ENCODE measurements around the gene SCG3.

Gene SCG3

DNA sequence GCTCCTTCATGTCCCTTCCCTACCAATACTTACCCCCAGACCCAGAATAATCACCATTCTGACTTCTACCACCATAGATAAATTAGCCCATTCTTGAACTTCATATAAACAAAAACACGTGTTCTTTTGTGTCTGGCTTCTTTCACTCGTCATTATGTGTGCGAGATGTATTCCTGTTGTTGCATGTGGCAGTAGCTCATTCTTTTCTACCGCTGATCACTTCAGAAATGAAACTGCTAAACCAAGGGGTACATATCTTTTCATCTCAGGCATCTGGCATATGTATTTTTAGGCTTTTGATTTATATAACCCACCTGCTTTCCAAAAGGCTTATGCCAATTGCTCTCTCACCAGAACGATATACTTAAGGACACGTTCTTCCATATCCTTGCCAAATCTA, 13.8 kb upstream of the SCG3 start:
- in situ Hi-C loops (cut with MboI; ENCODE audit: low sequenced_read_pairs) = no loop called here
- DNase-seq (ENCODE audit: low spot score in 2 of 2) = no peak
- peaks cover 12% of the 10 kb centered on the region; the same call in 1 of the 2 replicates for H3K27me3 ChIP-seq (ENCODE audit: low read depth)
- no peaks in the 10 kb centered on the region for H3K4me1 ChIP-seq
- H3K36me3 ChIP-seq (replicated peaks) = no peaks in the 10 kb centered on the region
- H3K4me3 ChIP-seq = no peak overlapping the region
- no peaks in the 10 kb centered on the region for H3K9me3 ChIP-seq

DNA sequence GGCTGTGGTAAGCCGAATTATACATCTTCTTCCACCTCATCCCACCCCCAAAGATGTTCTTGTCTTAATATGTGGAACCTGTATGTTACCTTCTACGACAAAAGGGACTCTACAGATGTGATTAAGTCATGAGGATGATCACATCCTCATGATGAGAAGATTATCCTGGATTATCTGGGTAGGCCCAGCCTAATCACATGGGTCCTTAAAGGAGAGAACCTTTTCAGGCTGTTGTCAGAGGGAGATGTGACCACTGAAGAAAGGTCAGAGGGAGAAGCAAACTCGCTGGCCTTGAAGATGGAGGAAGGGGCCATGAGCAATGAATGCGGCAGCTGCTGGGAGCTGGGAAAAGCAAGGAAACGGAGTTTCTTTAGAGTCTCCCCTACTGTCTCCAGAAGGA, 12.9 kb upstream of the SCG3 start:
- Histone ChIP-seq H3K9me3 (no peaks in the 10 kb centered on the region), H3K4me1 (no peaks in the 10 kb centered on the region), H3K36me3 (replicated peaks) (no peaks in the 10 kb centered on the region), H3K27me3 (ENCODE audit: low read depth) (peaks cover 12% of the 10 kb centered on the region; the same call in 1 of the 2 replicates), H3K4me3 (no peak overlapping the region)
- in situ Hi-C loops (cut with MboI; ENCODE audit: low sequenced_read_pairs) = no loop called here
- no peak for DNase-seq (ENCODE audit: low spot score in 2 of 2)

DNA sequence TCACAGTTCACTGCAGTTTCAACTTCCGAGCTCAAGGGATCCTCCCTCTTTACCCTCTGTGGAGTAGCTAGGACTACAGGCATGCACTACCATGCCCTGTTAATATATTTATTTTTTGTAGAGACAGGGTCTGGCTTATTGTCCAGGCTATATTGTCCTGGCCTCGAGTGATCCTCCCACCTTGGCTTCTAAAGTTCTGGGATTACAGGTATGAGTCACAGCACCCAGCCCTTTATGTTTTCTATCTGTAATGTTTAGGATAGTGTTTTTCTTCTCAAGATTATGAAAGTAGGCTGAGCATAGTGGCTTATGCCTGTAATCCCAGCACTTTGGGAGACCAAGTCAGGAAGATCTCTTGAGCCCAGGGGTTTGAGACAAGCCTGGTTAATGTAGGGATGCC, 11.9 kb upstream of the SCG3 start:
- DNase-seq (ENCODE audit: low spot score in 2 of 2) = no peak
- Histone ChIP-seq H3K27me3 (ENCODE audit: low read depth) (peaks cover 12% of the 10 kb centered on the region; the same call in 1 of the 2 replicates), H3K36me3 (replicated peaks) (no peaks in the 10 kb centered on the region), H3K9me3 (no peaks in the 10 kb centered on the region), H3K4me1 (no peaks in the 10 kb centered on the region), H3K4me3 (no peak overlapping the region)
- in situ Hi-C loops (cut with MboI; ENCODE audit: low sequenced_read_pairs) = no loop called here

DNA sequence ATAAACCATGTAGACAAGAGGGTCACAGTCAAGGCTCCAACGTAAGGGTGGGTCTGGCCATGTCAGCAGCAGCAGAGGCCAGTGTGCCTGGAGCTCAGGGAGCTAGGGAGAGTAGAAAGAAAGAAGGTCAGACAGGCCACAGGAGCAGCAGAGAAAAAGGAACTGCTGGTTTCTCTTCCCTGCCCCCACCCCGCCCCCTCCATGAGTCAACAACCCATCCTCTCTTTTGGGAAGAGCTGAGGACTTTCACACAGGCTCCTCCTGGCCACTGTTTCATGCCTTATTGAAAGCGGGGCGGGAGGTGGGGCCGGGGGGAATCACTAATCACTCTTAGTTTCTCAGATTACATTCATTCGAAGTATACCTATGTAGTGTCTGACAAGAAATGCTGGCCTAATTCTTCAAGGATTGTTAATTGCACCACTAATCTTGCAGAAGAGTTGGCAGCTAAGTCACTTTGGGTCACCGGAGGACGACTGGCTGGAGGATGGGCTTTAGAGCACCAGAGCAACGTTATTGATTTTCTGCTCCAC, 9.1 kb upstream of the SCG3 start:
- no peak for DNase-seq (ENCODE audit: low spot score in 2 of 2)
- H3K4me1 ChIP-seq = no peaks in the 10 kb centered on the region
- H3K27me3 ChIP-seq (ENCODE audit: low read depth) = peaks cover 3% of the 10 kb centered on the region; the same call in 1 of the 2 replicates
- no peak overlapping the region for H3K4me3 ChIP-seq
- no peaks in the 10 kb centered on the region for H3K36me3 ChIP-seq (replicated peaks)
- in situ Hi-C loops (cut with MboI; ENCODE audit: low sequenced_read_pairs) = no loop called here
- no peaks in the 10 kb centered on the region for H3K9me3 ChIP-seq

DNA sequence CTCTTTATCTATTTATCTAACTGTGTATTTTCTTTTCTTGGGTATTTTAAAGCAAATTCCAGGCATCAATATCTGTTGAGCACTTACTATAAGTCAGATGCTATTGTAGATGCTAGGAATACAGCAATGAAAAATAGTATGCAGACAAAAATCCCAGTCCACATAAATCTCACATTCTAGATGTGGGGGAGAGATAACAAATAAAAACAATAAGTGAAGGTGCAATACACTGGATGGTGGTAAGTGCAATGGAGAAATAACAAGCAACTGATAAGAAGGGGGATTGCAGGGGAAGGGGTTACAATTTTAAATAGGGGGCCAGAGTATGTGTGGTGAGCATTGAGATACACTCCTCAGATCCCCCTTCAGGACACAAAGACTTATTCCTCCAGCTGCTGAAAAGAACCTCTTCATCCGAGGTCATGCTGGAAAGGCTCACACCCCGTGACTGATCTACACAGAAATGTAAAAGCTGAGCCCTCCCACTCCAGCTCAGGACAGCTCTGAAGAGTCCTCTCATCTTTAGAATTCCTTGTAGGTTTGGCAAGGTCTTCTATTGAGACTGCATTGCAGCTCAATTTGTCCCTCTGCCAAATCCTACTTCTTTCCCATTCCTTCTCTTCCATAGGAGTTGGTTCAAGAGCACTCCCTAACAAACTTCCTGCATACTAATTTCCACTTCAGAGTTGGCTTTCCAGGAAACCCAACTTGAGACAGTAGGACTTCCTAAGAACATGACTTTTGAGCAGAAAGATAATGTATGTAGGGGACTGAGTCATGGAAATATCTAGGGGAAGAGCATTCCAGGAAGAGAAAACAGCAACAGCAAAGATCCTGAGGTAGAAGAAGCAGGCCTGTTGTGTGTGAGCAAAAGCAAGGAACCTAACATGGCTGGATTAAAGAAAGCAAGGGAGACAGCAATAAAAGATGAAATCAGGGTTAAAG, 8.1 kb upstream of the SCG3 start:
- no peaks in the 10 kb centered on the region for H3K36me3 ChIP-seq (replicated peaks)
- no peak overlapping the region for H3K4me3 ChIP-seq
- no peaks in the 10 kb centered on the region for H3K9me3 ChIP-seq
- no peaks in the 10 kb centered on the region for H3K27me3 ChIP-seq (ENCODE audit: low read depth)
- no peak for DNase-seq (ENCODE audit: low spot score in 2 of 2)
- H3K4me1 ChIP-seq = no peaks in the 10 kb centered on the region
- in situ Hi-C loops (cut with MboI; ENCODE audit: low sequenced_read_pairs) = no loop called here

DNA sequence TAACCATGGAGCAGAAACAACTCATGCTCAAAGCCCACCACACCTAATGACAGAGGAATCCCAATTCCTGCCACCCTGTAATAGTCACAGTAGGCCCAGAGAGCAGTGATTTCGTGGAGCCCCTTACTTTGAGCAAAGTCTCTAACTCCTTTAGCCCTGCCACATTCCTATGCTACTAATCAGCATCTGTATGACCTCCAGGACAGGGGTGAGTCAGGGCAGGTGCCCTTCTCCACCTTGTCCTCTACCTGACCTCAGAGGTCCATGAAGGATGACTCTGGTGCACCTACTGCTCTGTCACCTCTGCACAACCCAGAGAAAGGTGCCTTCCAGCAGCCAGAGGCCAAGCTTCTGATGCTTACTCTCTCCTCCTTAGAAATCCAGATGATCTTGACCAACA, 6.1 kb upstream of the SCG3 start:
- no peaks in the 10 kb centered on the region for H3K27me3 ChIP-seq (ENCODE audit: low read depth)

DNA sequence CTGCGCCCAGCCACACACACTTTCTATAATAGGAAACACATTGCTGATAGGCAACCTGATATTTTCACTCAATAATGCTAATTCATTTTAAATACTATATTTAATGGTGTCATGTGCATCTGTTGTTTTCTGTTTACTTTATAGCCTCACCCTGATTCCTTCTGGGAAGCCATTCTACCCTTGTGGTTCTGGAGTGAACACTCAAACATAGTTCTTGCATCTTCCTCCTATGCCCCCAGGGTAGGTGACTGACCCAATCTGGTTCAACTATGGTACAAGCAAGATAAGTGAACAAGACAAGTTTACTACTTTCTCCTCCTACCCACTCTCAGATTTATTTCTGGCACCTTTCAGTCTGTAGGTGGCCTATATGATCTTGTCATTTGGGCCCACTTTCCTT, 4.3 kb upstream of the SCG3 start:
- H3K4me1 ChIP-seq = no peaks in the 10 kb centered on the region; the same call in 1 of the 2 replicates
- H3K27me3 ChIP-seq (ENCODE audit: low read depth) = peaks cover 6% of the 10 kb centered on the region; the same call in 1 of the 2 replicates
- in situ Hi-C loops (cut with MboI; ENCODE audit: low sequenced_read_pairs) = no loop called here
- H3K4me3 ChIP-seq = no peak overlapping the region
- no peaks in the 10 kb centered on the region for H3K36me3 ChIP-seq (replicated peaks)
- H3K9me3 ChIP-seq = no peaks in the 10 kb centered on the region
- no peak for DNase-seq (ENCODE audit: low spot score in 2 of 2)

More for the DNA sequence above, 6.1 kb upstream of the SCG3 start:
- Histone ChIP-seq H3K4me3 (no peak overlapping the region), H3K4me1 (no peaks in the 10 kb centered on the region), H3K9me3 (no peaks in the 10 kb centered on the region), H3K36me3 (replicated peaks) (no peaks in the 10 kb centered on the region)
- no peak for DNase-seq (ENCODE audit: low spot score in 2 of 2)
- in situ Hi-C loops (cut with MboI; ENCODE audit: low sequenced_read_pairs) = no loop called here

DNA sequence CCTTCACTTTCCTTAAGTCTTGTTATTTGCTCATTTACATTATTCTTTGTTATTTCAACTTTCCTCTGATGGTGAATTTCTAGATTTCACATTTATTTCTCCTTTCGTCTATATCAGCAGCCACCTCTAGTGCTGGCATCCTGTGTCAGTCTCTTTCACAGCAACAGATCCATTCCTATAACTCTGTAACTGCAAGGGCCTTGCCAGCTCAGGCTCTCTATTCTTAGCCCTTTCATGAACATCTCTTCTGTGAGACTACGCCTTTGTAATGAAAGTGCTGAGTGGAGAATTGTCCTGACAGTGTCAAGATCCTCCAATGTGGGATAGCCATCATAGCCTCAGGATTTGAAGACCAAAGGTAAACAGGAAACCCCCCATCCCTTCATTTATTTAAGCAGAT, 3.9 kb upstream of the SCG3 start:
- no peak for DNase-seq (ENCODE audit: low spot score in 2 of 2)
- no peaks in the 10 kb centered on the region for H3K9me3 ChIP-seq
- peaks cover 8% of the 10 kb centered on the region; the same call in 1 of the 2 replicates for H3K27me3 ChIP-seq (ENCODE audit: low read depth)
- H3K4me1 ChIP-seq = no peaks in the 10 kb centered on the region; the same call in 1 of the 2 replicates
- in situ Hi-C loops (cut with MboI; ENCODE audit: low sequenced_read_pairs) = no loop called here
- no peak overlapping the region for H3K4me3 ChIP-seq
- H3K36me3 ChIP-seq (replicated peaks) = no peaks in the 10 kb centered on the region

DNA sequence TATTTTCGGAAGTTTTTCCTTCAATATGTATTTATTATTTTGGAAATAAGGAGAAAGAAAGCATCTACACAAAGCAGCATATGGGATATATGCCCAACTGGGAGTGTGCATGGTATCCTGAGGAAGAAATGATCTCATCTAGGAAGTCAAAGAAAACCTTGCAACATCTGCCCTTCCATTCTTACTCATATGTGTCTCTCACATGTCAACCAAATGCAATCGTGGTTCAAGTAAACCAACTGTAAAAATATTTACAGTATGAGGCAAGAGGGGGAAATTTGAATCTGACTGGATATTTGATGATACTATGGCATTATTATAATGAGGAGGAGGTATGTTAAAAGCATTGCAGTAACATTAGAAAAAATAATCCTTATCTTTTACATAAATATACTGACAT, 3.2 kb upstream of the SCG3 start:
- Histone ChIP-seq H3K4me1 (no peaks in the 10 kb centered on the region; the same call in 1 of the 2 replicates), H3K4me3 (no peak overlapping the region), H3K9me3 (no peaks in the 10 kb centered on the region), H3K36me3 (replicated peaks) (no peaks in the 10 kb centered on the region), H3K27me3 (ENCODE audit: low read depth) (peaks cover 8% of the 10 kb centered on the region; the same call in 1 of the 2 replicates)
- in situ Hi-C loops (cut with MboI; ENCODE audit: low sequenced_read_pairs) = no loop called here
- DNase-seq (ENCODE audit: low spot score in 2 of 2) = no peak

DNA sequence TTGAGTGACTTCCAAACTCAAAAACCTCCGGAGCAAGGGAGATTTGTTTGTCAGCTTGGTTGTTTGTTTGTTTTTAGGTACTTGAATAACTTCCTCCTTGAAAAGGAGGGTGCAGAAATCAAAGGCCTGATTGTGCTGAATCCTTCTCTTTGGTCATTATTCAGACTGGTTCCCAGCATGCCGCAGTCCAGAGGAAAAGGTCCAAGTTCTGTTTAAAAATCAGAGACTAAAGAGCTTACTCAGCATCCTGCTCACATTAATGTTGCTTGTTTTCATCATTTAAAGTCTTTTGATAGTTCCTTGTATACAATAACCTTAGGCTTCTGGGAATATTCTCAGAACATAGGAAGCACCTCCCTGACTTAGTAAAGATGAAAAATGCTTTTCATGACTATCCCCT, 982 bp upstream of the SCG3 start:
- Histone ChIP-seq H3K9me3 (no peaks in the 10 kb centered on the region), H3K27me3 (ENCODE audit: low read depth) (peaks cover 16% of the 10 kb centered on the region), H3K4me1 (no peaks in the 10 kb centered on the region; the same call in 1 of the 2 replicates), H3K36me3 (replicated peaks) (no peaks in the 10 kb centered on the region), H3K4me3 (no peak overlapping the region)
- no peak for DNase-seq (ENCODE audit: low spot score in 2 of 2)
- in situ Hi-C loops (cut with MboI; ENCODE audit: low sequenced_read_pairs) = no loop called here

DNA sequence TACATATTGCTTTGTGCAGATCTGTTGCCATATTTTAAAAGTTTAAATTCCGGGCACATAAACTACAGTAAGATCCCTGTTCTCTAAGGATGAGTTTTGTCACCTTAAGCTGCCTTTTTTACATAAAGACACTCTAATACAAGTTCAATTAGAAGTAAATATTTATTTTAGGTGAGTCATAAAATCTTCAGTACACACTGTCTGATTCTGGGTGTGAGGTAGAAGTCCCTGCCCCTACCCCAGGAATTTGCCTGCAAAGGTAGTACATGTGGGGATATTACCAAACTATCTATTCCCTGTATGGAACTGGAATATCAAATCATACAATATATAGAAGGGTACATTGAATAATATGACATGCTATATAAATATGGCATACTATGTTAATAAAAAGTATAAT, 6.3 kb downstream of the SCG3 start:
- Histone ChIP-seq H3K36me3 (replicated peaks) (no peaks in the 10 kb centered on the region), H3K4me1 (no peaks in the 10 kb centered on the region), H3K9me3 (no peaks in the 10 kb centered on the region), H3K4me3 (no peak overlapping the region), H3K27me3 (ENCODE audit: low read depth) (peaks cover 21% of the 10 kb centered on the region)
- no peak for DNase-seq (ENCODE audit: low spot score in 2 of 2)
- in situ Hi-C loops (cut with MboI; ENCODE audit: low sequenced_read_pairs) = no loop called here

DNA sequence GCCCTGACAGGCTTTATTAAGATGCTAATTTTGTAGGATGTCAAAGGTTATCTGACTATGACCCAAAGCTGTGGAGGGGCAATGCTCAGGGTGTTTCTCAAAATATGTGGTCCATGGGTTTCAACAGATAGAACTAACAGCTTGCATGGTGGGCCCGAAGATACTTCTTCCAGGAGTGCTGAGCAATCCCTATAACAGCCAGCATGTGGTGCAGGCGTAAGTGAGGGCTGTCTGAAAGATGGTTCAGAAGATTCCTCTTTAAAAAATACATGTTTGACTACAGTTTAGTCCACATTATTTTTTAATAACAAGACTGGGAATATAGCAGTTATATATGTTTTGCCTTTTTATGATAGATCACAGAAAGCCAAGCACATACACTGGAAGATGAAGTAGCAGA, 7.6 kb downstream of the SCG3 start:
- H3K4me3 ChIP-seq = no peak overlapping the region
- peaks cover 16% of the 10 kb centered on the region for H3K27me3 ChIP-seq (ENCODE audit: low read depth)
- in situ Hi-C loops (cut with MboI; ENCODE audit: low sequenced_read_pairs) = no loop called here
- DNase-seq (ENCODE audit: low spot score in 2 of 2) = no peak
- no peaks in the 10 kb centered on the region for H3K9me3 ChIP-seq
- no peaks in the 10 kb centered on the region for H3K4me1 ChIP-seq
- no peaks in the 10 kb centered on the region for H3K36me3 ChIP-seq (replicated peaks)

DNA sequence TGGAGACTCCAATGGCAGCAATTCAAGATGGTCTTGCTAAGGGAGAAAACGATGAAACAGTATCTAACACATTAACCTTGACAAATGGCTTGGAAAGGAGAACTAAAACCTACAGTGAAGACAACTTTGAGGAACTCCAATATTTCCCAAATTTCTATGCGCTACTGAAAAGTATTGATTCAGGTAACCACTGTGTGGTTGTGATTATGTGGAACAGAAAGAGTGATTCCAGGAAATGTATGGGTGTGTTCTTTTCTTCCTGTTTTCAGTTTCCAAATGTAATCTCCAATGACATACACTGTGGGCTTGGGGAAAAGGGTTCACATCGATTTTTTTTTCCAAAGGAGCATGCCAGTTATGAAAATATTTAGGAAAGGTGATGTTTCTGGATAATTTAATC, 10.9 kb downstream of the SCG3 start:
- in situ Hi-C loops (cut with MboI; ENCODE audit: low sequenced_read_pairs) = no loop called here
- H3K4me3 ChIP-seq = no peak overlapping the region
- peaks cover 13% of the 10 kb centered on the region for H3K27me3 ChIP-seq (ENCODE audit: low read depth)
- H3K36me3 ChIP-seq (replicated peaks) = no peaks in the 10 kb centered on the region
- no peak for DNase-seq (ENCODE audit: low spot score in 2 of 2)
- H3K4me1 ChIP-seq = no peaks in the 10 kb centered on the region
- no peaks in the 10 kb centered on the region for H3K9me3 ChIP-seq

DNA sequence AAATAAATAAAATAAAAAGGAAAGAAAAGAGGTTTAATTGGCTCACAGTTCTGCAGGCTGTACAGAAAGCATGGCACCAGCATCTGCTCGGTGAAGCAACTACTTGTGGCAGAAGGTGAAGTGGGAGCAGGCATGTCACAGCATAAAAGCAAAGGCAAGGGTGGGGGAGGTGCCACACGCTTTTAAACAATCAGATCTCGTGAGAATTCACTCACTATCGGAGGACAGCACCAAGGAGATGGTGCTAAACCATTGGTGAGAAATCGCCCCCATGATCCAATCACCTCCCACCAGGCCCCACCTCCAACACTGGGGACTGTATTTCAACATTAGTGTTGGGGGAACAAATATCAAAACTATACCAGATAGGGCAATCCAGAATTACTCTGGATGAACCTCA, 15.3 kb downstream of the SCG3 start:
- Histone ChIP-seq H3K36me3 (replicated peaks) (no peaks in the 10 kb centered on the region), H3K4me1 (no peaks in the 10 kb centered on the region), H3K9me3 (no peaks in the 10 kb centered on the region), H3K4me3 (no peak overlapping the region), H3K27me3 (ENCODE audit: low read depth) (peaks cover 29% of the 10 kb centered on the region)
- DNase-seq (ENCODE audit: low spot score in 2 of 2) = no peak
- in situ Hi-C loops (cut with MboI; ENCODE audit: low sequenced_read_pairs) = no loop called here

Data from HAP-1 (cell line).